Iris pigment epithelial cell (primary cell): ENCODE measurements around the gene MIB2.
"Not testable (repeated sequence)": the region's sequence is repeated elsewhere in the genome, so short reads cannot be mapped to it uniquely, and the experiment has no call there.

Source experiments
- DNase-seq: peaks from one replicate; pipeline ENCODE4 v3.0.0-alpha.2; 2011; ENCODE audit warnings: low read depth

Gene MIB2

GRCh38 chr1:1615256-1616044 lies at the start of gene MIB2:
Gene MIB2, plus strand, starts transcription at chr1:1615500. Its CDS starts 7,953 bp downstream, at chr1:1623453.
- peak; percentile 93 for DNase-seq

GRCh38 chr1:1567152-1567875 lies 48.0 kb upstream of the MIB2 start:
- DNase-seq: peak; percentile 48

- peak; percentile 27 for DNase-seq
Measured at GRCh38 chr1:1567891-1568291, 47.4 kb upstream of the MIB2 start.

GRCh38 chr1:1569341-1569740 lies 46.0 kb upstream of the MIB2 start:
- peak; percentile 16 for DNase-seq

- DNase-seq: peak; percentile 75
Measured at GRCh38 chr1:1573843-1574720, 41.2 kb upstream of the MIB2 start.

GRCh38 chr1:1574721-1575537 lies 40.4 kb upstream of the MIB2 start, which contains the start of gene SSU72:
Gene SSU72, minus strand, starts transcription at chr1:1574863. Its CDS starts 306 bp downstream, at chr1:1574557.
- peak; percentile 93 for DNase-seq

- DNase-seq: no peak
Measured at GRCh38 chr1:1577367-1578011, 37.8 kb upstream of the MIB2 start.

GRCh38 chr1:1578371-1578940 lies 36.8 kb upstream of the MIB2 start:
- DNase-seq: no peak

- no peak for DNase-seq
Measured at GRCh38 chr1:1582585-1583346, 32.5 kb upstream of the MIB2 start.

GRCh38 chr1:1583347-1584010 lies 31.8 kb upstream of the MIB2 start:
- DNase-seq: no peak

GRCh38 chr1:1591452-1591851 lies 23.8 kb upstream of the MIB2 start:
- no peak for DNase-seq

- no peak for DNase-seq
Measured at GRCh38 chr1:1593834-1594601, 21.3 kb upstream of the MIB2 start.

- no peak for DNase-seq
Measured at GRCh38 chr1:1594602-1595260, 20.6 kb upstream of the MIB2 start.

GRCh38 chr1:1595341-1595740 lies 20.0 kb upstream of the MIB2 start:
- DNase-seq: not testable (repeated sequence)

- no peak for DNase-seq
Measured at GRCh38 chr1:1596493-1597274, 18.6 kb upstream of the MIB2 start.

- DNase-seq: no peak
Measured at GRCh38 chr1:1597275-1597930, 17.9 kb upstream of the MIB2 start.
